ENCODE measurements around the gene INPP4B.

INPP4B gene

DNA sequence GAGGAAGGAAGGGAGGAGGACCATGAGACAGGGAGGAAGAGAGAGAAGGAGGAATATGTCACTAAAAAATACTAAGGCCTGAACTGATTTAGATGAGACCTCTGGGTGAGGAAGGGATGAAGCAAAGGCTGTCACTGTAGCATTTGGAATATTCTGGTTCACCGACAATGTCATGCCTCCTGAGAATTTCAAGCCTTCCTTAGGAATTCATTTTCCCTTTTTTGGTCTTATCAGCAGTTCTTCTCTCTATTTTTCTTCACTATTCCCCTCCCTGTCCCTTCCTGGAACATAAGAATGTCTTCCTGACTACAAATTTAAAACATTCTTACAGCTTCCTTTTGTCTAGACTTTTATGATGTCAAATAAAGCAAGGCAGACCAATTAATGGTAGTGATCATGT is 527.8 kb downstream of the INPP4B start:
- Histone ChIP-seq H3K36me3 (ENCODE audit: low read depth) (peaks cover 25% of the 10 kb centered on the region), H3K4me1 (ENCODE audit: insufficient read depth, poor library complexity, severe bottlenecking) (no peaks in the 10 kb centered on the region), H3K9me3 (ENCODE audit: severe bottlenecking) (no peaks in the 10 kb centered on the region), H3K27ac (ENCODE audit: poor library complexity, severe bottlenecking) (no peak overlapping the region), H3K27me3 (ENCODE audit: insufficient read depth, poor library complexity, severe bottlenecking) (no peaks in the 10 kb centered on the region), H3K4me3 (ENCODE audit: severe bottlenecking) (no peak overlapping the region)
- DNase-seq (ENCODE audit: low spot score) (no peak), ATAC-seq (ENCODE audit: low read depth) (no peak)
- TF ChIP-seq, protein P1, sequence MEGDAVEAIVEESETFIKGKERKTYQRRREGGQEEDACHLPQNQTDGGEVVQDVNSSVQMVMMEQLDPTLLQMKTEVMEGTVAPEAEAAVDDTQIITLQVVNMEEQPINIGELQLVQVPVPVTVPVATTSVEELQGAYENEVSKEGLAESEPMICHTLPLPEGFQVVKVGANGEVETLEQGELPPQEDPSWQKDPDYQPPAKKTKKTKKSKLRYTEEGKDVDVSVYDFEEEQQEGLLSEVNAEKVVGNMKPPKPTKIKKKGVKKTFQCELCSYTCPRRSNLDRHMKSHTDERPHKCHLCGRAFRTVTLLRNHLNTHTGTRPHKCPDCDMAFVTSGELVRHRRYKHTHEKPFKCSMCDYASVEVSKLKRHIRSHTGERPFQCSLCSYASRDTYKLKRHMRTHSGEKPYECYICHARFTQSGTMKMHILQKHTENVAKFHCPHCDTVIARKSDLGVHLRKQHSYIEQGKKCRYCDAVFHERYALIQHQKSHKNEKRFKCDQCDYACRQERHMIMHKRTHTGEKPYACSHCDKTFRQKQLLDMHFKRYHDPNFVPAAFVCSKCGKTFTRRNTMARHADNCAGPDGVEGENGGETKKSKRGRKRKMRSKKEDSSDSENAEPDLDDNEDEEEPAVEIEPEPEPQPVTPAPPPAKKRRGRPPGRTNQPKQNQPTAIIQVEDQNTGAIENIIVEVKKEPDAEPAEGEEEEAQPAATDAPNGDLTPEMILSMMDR (IDR thresholded peaks at IDR 0.05; ENCODE audit: poor library complexity, severe bottlenecking), result no peak

DNA sequence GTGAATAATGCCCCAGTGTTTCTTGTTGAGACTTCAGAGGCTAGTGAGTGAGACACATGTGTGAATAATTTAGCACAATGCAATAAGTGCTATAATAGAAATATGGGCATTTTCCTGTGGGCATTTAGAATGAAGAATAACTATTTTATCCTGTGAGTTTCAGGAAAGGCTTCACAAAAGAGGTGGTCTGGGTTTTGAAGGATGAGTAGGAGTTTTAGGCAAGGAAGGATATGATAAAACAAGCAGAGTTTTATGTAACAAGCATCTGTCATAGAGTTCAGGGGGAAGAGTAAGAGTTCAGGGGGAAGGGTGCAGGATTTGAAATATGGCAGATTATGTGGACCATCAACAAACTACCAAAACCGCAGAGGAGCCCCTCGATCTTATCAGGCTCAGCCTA is 529.2 kb downstream of the INPP4B start:
- no peaks in the 10 kb centered on the region for H3K27me3 ChIP-seq (ENCODE audit: insufficient read depth, poor library complexity, severe bottlenecking)
- no peaks in the 10 kb centered on the region for H3K4me1 ChIP-seq (ENCODE audit: insufficient read depth, poor library complexity, severe bottlenecking)
- DNase-seq (ENCODE audit: low spot score), result no peak
- TF ChIP-seq, protein P1 (IDR thresholded peaks at IDR 0.05; ENCODE audit: poor library complexity, severe bottlenecking), result no peak
- peaks cover 35% of the 10 kb centered on the region for H3K36me3 ChIP-seq (ENCODE audit: low read depth)
- H3K9me3 ChIP-seq (ENCODE audit: severe bottlenecking), result no peaks in the 10 kb centered on the region
- no peak for ATAC-seq (ENCODE audit: low read depth)
- no peak overlapping the region for H3K27ac ChIP-seq (ENCODE audit: poor library complexity, severe bottlenecking)
- no peak overlapping the region for H3K4me3 ChIP-seq (ENCODE audit: severe bottlenecking)

DNA sequence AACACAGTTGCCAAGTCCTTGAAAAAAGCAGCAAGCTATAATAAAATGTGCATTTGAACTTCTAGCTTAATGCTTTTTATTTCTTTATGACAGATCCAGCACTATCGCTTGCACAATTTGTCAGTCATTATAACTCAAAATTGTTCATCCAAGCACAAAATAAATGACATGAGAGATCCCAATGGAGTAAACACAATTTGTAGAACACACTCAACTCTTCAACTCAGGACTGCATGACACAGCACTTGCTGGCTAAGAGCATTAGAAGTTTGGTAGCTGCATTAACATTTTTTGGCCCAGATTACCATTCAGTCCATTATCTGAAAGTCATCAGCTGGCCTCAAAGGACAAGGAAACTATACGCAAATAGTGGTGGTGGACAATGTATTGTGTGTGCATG is 530.1 kb downstream of the INPP4B start:
- ATAC-seq (ENCODE audit: low read depth) (no peak), DNase-seq (ENCODE audit: low spot score) (no peak)
- Histone ChIP-seq H3K27ac (ENCODE audit: poor library complexity, severe bottlenecking) (no peak overlapping the region), H3K4me3 (ENCODE audit: severe bottlenecking) (no peak overlapping the region), H3K4me1 (ENCODE audit: insufficient read depth, poor library complexity, severe bottlenecking) (no peaks in the 10 kb centered on the region), H3K27me3 (ENCODE audit: insufficient read depth, poor library complexity, severe bottlenecking) (no peaks in the 10 kb centered on the region), H3K36me3 (ENCODE audit: low read depth) (peaks cover 41% of the 10 kb centered on the region), H3K9me3 (ENCODE audit: severe bottlenecking) (no peaks in the 10 kb centered on the region)
- TF ChIP-seq, protein P1 (IDR thresholded peaks at IDR 0.05; ENCODE audit: poor library complexity, severe bottlenecking), result no peak

DNA sequence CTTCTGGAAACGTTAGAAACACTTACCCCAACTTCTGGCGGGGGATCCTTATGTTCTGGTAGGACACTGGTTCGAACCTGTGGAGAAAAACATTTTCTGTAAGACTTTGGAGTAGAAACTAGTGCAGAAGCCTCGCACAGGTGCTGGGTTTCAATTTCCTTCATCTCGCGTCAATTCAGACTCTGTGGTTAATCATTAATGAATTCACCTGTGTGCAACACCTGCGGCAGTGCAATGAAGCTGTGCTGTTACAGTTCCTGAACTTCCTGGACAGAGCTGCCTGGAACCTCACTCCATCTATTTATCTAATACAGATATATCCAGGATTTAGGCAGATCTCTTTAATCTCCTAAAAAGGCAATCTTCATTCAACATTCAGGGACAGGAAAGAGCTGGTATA is 531.4 kb downstream of the INPP4B start:
- no peaks in the 10 kb centered on the region for H3K4me1 ChIP-seq (ENCODE audit: insufficient read depth, poor library complexity, severe bottlenecking)
- no peak overlapping the region for H3K27ac ChIP-seq (ENCODE audit: poor library complexity, severe bottlenecking)
- no peaks in the 10 kb centered on the region for H3K27me3 ChIP-seq (ENCODE audit: insufficient read depth, poor library complexity, severe bottlenecking)
- no peaks in the 10 kb centered on the region for H3K9me3 ChIP-seq (ENCODE audit: severe bottlenecking)
- no peak overlapping the region for H3K4me3 ChIP-seq (ENCODE audit: severe bottlenecking)
- peaks cover 50% of the 10 kb centered on the region for H3K36me3 ChIP-seq (ENCODE audit: low read depth)
- DNase-seq (ENCODE audit: low spot score), result no peak
- ATAC-seq (ENCODE audit: low read depth), result no peak
- TF ChIP-seq, protein P1 (IDR thresholded peaks at IDR 0.05; ENCODE audit: poor library complexity, severe bottlenecking), result no peak

DNA sequence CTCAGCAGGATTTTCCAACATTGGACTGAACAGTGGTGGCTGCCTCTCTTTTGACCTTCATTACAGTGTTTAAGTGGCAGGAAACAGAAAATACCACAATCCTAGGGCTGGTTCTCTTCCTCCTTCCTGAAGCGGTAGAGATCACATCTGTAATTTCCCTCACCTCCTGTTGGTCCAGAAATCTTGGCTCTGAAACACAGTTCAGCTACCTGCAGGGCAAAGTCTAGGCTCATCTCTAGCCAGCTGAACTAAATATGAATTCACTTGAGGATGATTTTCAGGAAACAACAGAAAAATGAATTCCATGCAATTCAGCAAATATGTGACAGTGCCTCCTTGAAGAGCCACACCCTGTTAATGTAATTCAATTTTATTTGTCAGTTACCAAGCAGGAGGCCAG is 531.9 kb downstream of the INPP4B start:
- Histone ChIP-seq H3K36me3 (ENCODE audit: low read depth) (peaks cover 50% of the 10 kb centered on the region), H3K9me3 (ENCODE audit: severe bottlenecking) (no peaks in the 10 kb centered on the region), H3K4me1 (ENCODE audit: insufficient read depth, poor library complexity, severe bottlenecking) (no peaks in the 10 kb centered on the region), H3K4me3 (ENCODE audit: severe bottlenecking) (no peak overlapping the region), H3K27me3 (ENCODE audit: insufficient read depth, poor library complexity, severe bottlenecking) (no peaks in the 10 kb centered on the region), H3K27ac (ENCODE audit: poor library complexity, severe bottlenecking) (no peak overlapping the region)
- no peak for ATAC-seq (ENCODE audit: low read depth)
- no peak for DNase-seq (ENCODE audit: low spot score)
- TF ChIP-seq, protein P1 (IDR thresholded peaks at IDR 0.05; ENCODE audit: poor library complexity, severe bottlenecking), result no peak

Data from RWPE2 (cell line).